Right lobe of liver (tissue), 6 donors: ENCODE results near the gene MYO7B. TPM values are rescaled to one million over a fixed set of nuclear protein-coding genes. Genes with fewer than 3 reads are reported as not detected.
A peak's percentile ranks its signal among the peaks of the same experiment; 100 is the strongest.

ENCODE experiments used
- ATAC-seq, 4 donors: fragments of 200-7000 bp; cut with Tn5 transposase; one replicate each; pipeline ENCODE4 v1.9.1; 2020; ENCODE audit warnings: mild to moderate bottlenecking in 4 of 4, moderate library complexity in 4 of 4
- DNase-seq, 3 donors: peaks; one replicate each; pipeline ENCODE4 v3.0.0-alpha.2; 2020
- H3K27ac ChIP-seq, 3 donors: fragments of 200-600 bp; one replicate each; pipeline ENCODE4 v1.8.0; 2022
- H3K27me3 ChIP-seq, 2 donors: fragments of 200-600 bp; one replicate each; pipeline ENCODE4 v1.8.0; 2022
- H3K36me3 ChIP-seq, 4 donors: fragments of 200-600 bp; sonication (generic) in 1 of 4; one replicate each; pipeline versions ENCODE4 v1.5.1 to v1.8.0; 2017 to 2022; ENCODE audit warnings: control low read depth in 1 of 4
- H3K4me1 ChIP-seq, 4 donors: fragments of 200-600 bp; sonication (generic) in 1 of 4; one replicate each; pipeline versions ENCODE4 v1.5.1 to v1.8.0; 2017 to 2022; ENCODE audit warnings: control low read depth in 1 of 4
- H3K4me3 ChIP-seq, 3 donors: fragments of 200-600 bp; one replicate each; pipeline ENCODE4 v1.8.0; 2022
- H3K9me3 ChIP-seq, 4 donors: fragments of 200-600 bp; sonication (generic) in 1 of 4; one replicate each; pipeline versions ENCODE4 v1.5.1 to v1.8.0; 2017 to 2022; ENCODE audit warnings: control low read depth in 1 of 4
- CTCF ChIP-seq, 4 donors: fragments of 200-600 bp in 3 of 4; fragments of 450-650 bp in 1 of 4; IDR thresholded peaks; one replicate each; pipeline versions ENCODE4 v1.5.1 to v1.8.0; 2016 to 2022; ENCODE audit warnings: antibody characterized with exemption in 4 of 4, mild to moderate bottlenecking in 2 of 4
- POLR2A ChIP-seq: fragments of 450-650 bp; IDR thresholded peaks from one replicate; pipeline ENCODE4 v1.6.1; 2017; ENCODE audit warnings: antibody characterized with exemption, mild to moderate bottlenecking
- WGBS: methylation state at CpG from one replicate; pipeline ENCODE4 v1.1.6; 2018; ENCODE audit warnings: low coverage, low lambda C conversion rate; ENCODE audit not compliant: insufficient coverage; ENCODE audit errors: missing lambda C conversion rate; 5-methylcytosine and 5-hydroxymethylcytosine counted together
- intact Hi-C, 2 donors: fragments of 100-400 bp; cut with DNase I; formaldehyde crosslinking; loops; one replicate each; pipeline versions ENCODE4 v1.11.2 to v1.14.1; 2022
- total RNA-seq, 6 experiments: library from RNA; depleted of rRNA in 2 of 6; stranded (reverse); fragments of >200 nt in 2 of 6; fragmentation: NEBNext Ultra II Directional in 3 of 6; extraction: Animal tissue kit (Norgen Biotek cat#: 25700) in 3 of 6; gene quantifications; one replicate each; pipeline versions ENCODE4 v1.1.0 to v1.2.4, GENCODE V29; 2016 to 2023
- donor health status: DM: no; HTN: yes; CAD: no.
- donor health status: DM: no; HTN: no; CAD: no.
- donor health status: DM: no; HTN: no; CAD: no.
- donor health status: DM: no; HTN: yes; CAD: no.
- donor health status: DM: no; HTN: yes; CAD: no.

The MYO7B gene
- total RNA-seq, 6 experiments from 2014 or later: 0.21 to 2.7 (median 0.37) TPM; not detected in 1

- ATAC-seq: no peak
- Histone ChIP-seq H3K36me3 (no peaks in the 10 kb centered on the region), H3K27me3 (no peaks in the 10 kb centered on the region), H3K9me3 (no peaks in the 10 kb centered on the region), H3K27ac (no peak overlapping the region), H3K4me1 (no peaks in the 10 kb centered on the region), H3K4me3 (no peak overlapping the region)
- 85% methylated on average over 4 of the region's 14 CpGs for WGBS
- TF ChIP-seq POLR2A: no peak
- no peak for TF ChIP-seq CTCF (IDR thresholded peaks at IDR 0.05)
- peak in 1 of 3 donors; percentile 28 for DNase-seq
- intact Hi-C loops: no loop called here
Observed at GRCh38 chr2:127596311-127597045, 61.0 kb downstream of the MYO7B start.

- H3K27ac ChIP-seq: no peak overlapping the region
- H3K27me3 ChIP-seq: no peaks in the 10 kb centered on the region
- no peaks in the 10 kb centered on the region for H3K9me3 ChIP-seq
- no peak overlapping the region for H3K4me3 ChIP-seq
- no peaks in the 10 kb centered on the region for H3K4me1 ChIP-seq
- ATAC-seq (no peak), DNase-seq (no peak)
- intact Hi-C loops: no loop called here
- 82% methylated on average over 13 of the region's 17 CpGs for WGBS
- TF ChIP-seq CTCF (IDR thresholded peaks at IDR 0.05) (no peak), POLR2A (no peak)
- H3K36me3 ChIP-seq: no peaks in the 10 kb centered on the region
Observed at GRCh38 chr2:127597046-127597983, 61.8 kb downstream of the MYO7B start.

- H3K27ac ChIP-seq: no peak overlapping the region
- TF ChIP-seq CTCF (IDR thresholded peaks at IDR 0.05): no peak
- TF ChIP-seq POLR2A: no peak
- no peaks in the 10 kb centered on the region for H3K4me1 ChIP-seq
- WGBS: 55% methylated on average over 4 of the region's 4 CpGs
- no peaks in the 10 kb centered on the region for H3K36me3 ChIP-seq
- H3K9me3 ChIP-seq: no peaks in the 10 kb centered on the region
- H3K27me3 ChIP-seq: no peaks in the 10 kb centered on the region
- no peak for ATAC-seq
- intact Hi-C loops: no loop called here
- no peak for DNase-seq
- H3K4me3 ChIP-seq: no peak overlapping the region
Observed at GRCh38 chr2:127597984-127598380, 62.5 kb downstream of the MYO7B start.

GRCh38 chr2:127598711-127599110 is 63.2 kb downstream of the MYO7B start:
- no peak for TF ChIP-seq CTCF (IDR thresholded peaks at IDR 0.05)
- no peak for TF ChIP-seq POLR2A
- ATAC-seq: no peak
- H3K9me3 ChIP-seq: no peaks in the 10 kb centered on the region
- DNase-seq: no peak
- no peaks in the 10 kb centered on the region for H3K36me3 ChIP-seq
- intact Hi-C loops: no loop called here
- no peak overlapping the region for H3K27ac ChIP-seq
- H3K4me3 ChIP-seq: no peak overlapping the region
- WGBS: 80% methylated on average over 3 of the region's 3 CpGs
- no peaks in the 10 kb centered on the region for H3K4me1 ChIP-seq
- H3K27me3 ChIP-seq: no peaks in the 10 kb centered on the region
